Fibroblast of skin of right quadriceps (primary cell): ENCODE data around the gene ENAH.
"Not testable (repeated sequence)": the region's sequence is repeated elsewhere in the genome, so short reads cannot be mapped to it uniquely, and the experiment has no call there.

ENCODE experiments used
- DNase-seq: peaks from one replicate; pipeline ENCODE4 v3.0.0-alpha.2; 2013

ENAH gene

GRCh38 chr1:225638853-225639252, 14.1 kb downstream of the ENAH start:
- no peak for DNase-seq

- no peak for DNase-seq
Measured at GRCh38 chr1:225637651-225638199, 15.2 kb downstream of the ENAH start.

- not testable (repeated sequence) for DNase-seq
Measured at GRCh38 chr1:225636992-225637391, 15.9 kb downstream of the ENAH start.

- no peak for DNase-seq
Measured at GRCh38 chr1:225635649-225636048, 17.3 kb downstream of the ENAH start.

GRCh38 chr1:225632836-225633235, 20.1 kb downstream of the ENAH start:
- DNase-seq: not testable (repeated sequence)

GRCh38 chr1:225631021-225631663, 21.8 kb downstream of the ENAH start:
- peak; percentile 15 for DNase-seq

- no peak for DNase-seq
Measured at GRCh38 chr1:225629483-225629882, 23.4 kb downstream of the ENAH start.

- DNase-seq: not testable (repeated sequence)
Measured at GRCh38 chr1:225628794-225629193, 24.1 kb downstream of the ENAH start.

GRCh38 chr1:225627304-225627947, 25.5 kb downstream of the ENAH start:
- DNase-seq: no peak

GRCh38 chr1:225626698-225627097, 26.2 kb downstream of the ENAH start:
- DNase-seq: no peak

GRCh38 chr1:225617956-225618355, 35.0 kb downstream of the ENAH start:
- no peak for DNase-seq

GRCh38 chr1:225617479-225617878, 35.4 kb downstream of the ENAH start:
- DNase-seq: peak; percentile 13

- DNase-seq: not testable (repeated sequence)
Measured at GRCh38 chr1:225615403-225615790, 37.5 kb downstream of the ENAH start.

- DNase-seq: no peak
Measured at GRCh38 chr1:225613006-225613405, 39.9 kb downstream of the ENAH start.

- no peak for DNase-seq
Measured at GRCh38 chr1:225612287-225612686, 40.6 kb downstream of the ENAH start.

- DNase-seq: no peak
Measured at GRCh38 chr1:225611537-225612223, 41.2 kb downstream of the ENAH start.

GRCh38 chr1:225610539-225610938, 42.4 kb downstream of the ENAH start:
- no peak for DNase-seq

GRCh38 chr1:225608014-225608796, 44.7 kb downstream of the ENAH start:
- DNase-seq: no peak

GRCh38 chr1:225607355-225607754, 45.6 kb downstream of the ENAH start:
- no peak for DNase-seq

GRCh38 chr1:225603538-225604354, 49.2 kb downstream of the ENAH start:
- peak; percentile 67 for DNase-seq

- DNase-seq: no peak
Measured at GRCh38 chr1:225602590-225603206, 50.2 kb downstream of the ENAH start.
